Lower leg skin (tissue), 4 donors: ENCODE data around the gene ZNF496. TPM values are rescaled to one million over a fixed set of nuclear protein-coding genes. Genes with fewer than 3 reads are reported as not detected.

Experiments used
- DNase-seq, 2 donors: peaks; one replicate each; pipeline ENCODE4 v3.0.0-alpha.2; 2019; ENCODE audit warnings: low spot score in 2 of 2
- H3K4me3 ChIP-seq: fragments of 200-600 bp; sonication (generic); 2 replicates; pipeline ENCODE4 v1.5.1; 2017; ENCODE audit warnings: mild to moderate bottlenecking, low read depth; ENCODE audit not compliant: poor library complexity, severe bottlenecking
- CTCF ChIP-seq, 3 donors: fragments of 450-650 bp; IDR thresholded peaks; one replicate each; pipeline ENCODE4 v1.5.1; 2016; ENCODE audit warnings: antibody characterized with exemption in 3 of 3, mild to moderate bottlenecking in 3 of 3, moderate library complexity in 2 of 3
- POLR2A ChIP-seq, 2 donors: fragments of 450-650 bp; IDR thresholded peaks; one replicate each; pipeline ENCODE4 v1.6.1; 2016 to 2017; ENCODE audit warnings: antibody characterized with exemption in 2 of 2, mild to moderate bottlenecking in 1 of 2, moderate library complexity in 1 of 2
- WGBS, 2 donors: methylation state at CpG; one replicate each; pipeline ENCODE4 v1.1.5; 2018; 5-methylcytosine and 5-hydroxymethylcytosine counted together
- intact Hi-C: fragments of 100-400 bp; cut with DNase I; formaldehyde crosslinking; loops from one replicate; pipeline ENCODE4 v1.15.0; 2023; ENCODE audit warnings: low total_unique reads
- total RNA-seq, 4 donors: library from RNA; depleted of rRNA; stranded (reverse); fragments of >200 nt; gene quantifications; one replicate each; pipeline ENCODE4 v1.1.0, GENCODE V29; 2016

ZNF496 gene
- total RNA-seq, 4 donors from 2014 or later, result 16.3 to 32.7 (median 25.9) TPM

GRCh38 chr1:247303216-247303615, 28.5 kb downstream of the ZNF496 start:
- no peak for DNase-seq
- intact Hi-C loops, result no loop called here
- WGBS, 2 donors, result 53 to 94% methylated on average over 5 of the region's 5 CpGs
- H3K4me3 ChIP-seq, result no peak overlapping the region
- no peak for TF ChIP-seq POLR2A (IDR thresholded peaks at IDR 0.05)
- TF ChIP-seq CTCF (IDR thresholded peaks at IDR 0.05), result no peak

GRCh38 chr1:247301176-247301540, 30.5 kb downstream of the ZNF496 start:
- no peak for DNase-seq
- intact Hi-C loops, result no loop called here
- 95 to 97% methylated on average over 12 to 17 of the region's 17 CpGs for WGBS, 2 donors
- TF ChIP-seq CTCF (IDR thresholded peaks at IDR 0.05), result no peak
- TF ChIP-seq POLR2A (IDR thresholded peaks at IDR 0.05), result no peak
- no peak overlapping the region for H3K4me3 ChIP-seq

- 96 to 97% methylated on average over 44 to 47 of the region's 47 CpGs for WGBS, 2 donors
- intact Hi-C loops, result no loop called here
- TF ChIP-seq POLR2A (IDR thresholded peaks at IDR 0.05) (no peak), CTCF (IDR thresholded peaks at IDR 0.05) (no peak)
- no peak overlapping the region for H3K4me3 ChIP-seq
- no peak for DNase-seq
Measured at GRCh38 chr1:247300491-247301175, 31.0 kb downstream of the ZNF496 start.

DNA sequence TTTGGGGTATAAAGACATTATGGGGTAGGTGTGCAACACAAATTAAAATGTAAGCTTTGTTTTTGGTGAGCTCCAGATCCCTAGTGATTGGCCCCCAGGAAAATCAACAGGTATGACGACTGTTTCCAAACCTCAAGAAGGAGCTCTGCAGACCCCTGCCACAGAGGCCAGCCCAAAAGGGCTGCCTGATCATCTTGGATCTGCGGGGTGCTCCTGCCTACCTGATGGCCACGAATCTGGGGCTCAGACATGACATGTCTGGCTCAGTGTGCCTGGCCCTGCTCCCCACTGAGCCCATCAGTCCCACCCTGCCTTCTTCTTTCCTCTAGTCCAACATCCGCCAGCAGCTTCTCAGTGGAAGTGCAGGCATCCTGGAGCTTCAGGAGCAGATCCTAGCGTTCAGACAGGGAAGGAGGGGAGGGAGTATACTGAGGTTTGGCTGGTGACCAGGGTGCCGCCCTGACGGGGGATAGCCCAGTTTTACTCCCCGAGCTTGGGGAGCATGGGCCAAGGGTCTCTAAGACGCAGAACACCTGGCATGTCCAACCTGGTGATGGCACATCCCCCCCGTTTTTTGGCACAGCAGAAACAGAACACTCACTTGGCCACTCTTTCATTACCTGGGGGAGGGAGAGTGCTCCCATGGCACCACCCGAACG, 31.8 kb downstream of the ZNF496 start:
- H3K4me3 ChIP-seq, result no peak overlapping the region
- TF ChIP-seq POLR2A (IDR thresholded peaks at IDR 0.05) (no peak), CTCF (IDR thresholded peaks at IDR 0.05) (no peak)
- no peak for DNase-seq
- intact Hi-C loops, result no loop called here
- WGBS, 2 donors, result 91 to 95% methylated on average over 12 of the region's 12 CpGs

GRCh38 chr1:247298701-247299100, 33.0 kb downstream of the ZNF496 start:
- 81 to 85% methylated on average over 4 of the region's 4 CpGs for WGBS, 2 donors
- peak in 1 of 2 donors; percentile 17 for DNase-seq
- intact Hi-C loops, result no loop called here
- no peak overlapping the region for H3K4me3 ChIP-seq
- TF ChIP-seq POLR2A (IDR thresholded peaks at IDR 0.05) (no peak), CTCF (IDR thresholded peaks at IDR 0.05) (no peak)
